Glutamatergic neuron (in vitro differentiated cells): ENCODE measurements around the gene KLF2. TPM values are rescaled to one million over a fixed set of nuclear protein-coding genes. Genes with fewer than 3 reads are reported as not detected.
"Not testable (repeated sequence)": the region's sequence is repeated elsewhere in the genome, so short reads cannot be mapped to it uniquely, and the experiment has no call there.

Experiments used
- DNase-seq: peaks from one replicate; pipeline ENCODE4 v3.0.0; 2022
- H3K27ac Mint-ChIP-seq: one replicate; pipeline ENCODE4 v1.8.0; 2020; ENCODE audit warnings: mild to moderate bottlenecking, mixed read lengths, inconsistent platforms; ENCODE audit not compliant: unreplicated experiment
- H3K27me3 Mint-ChIP-seq: one replicate; pipeline ENCODE4 v1.8.0; 2020; ENCODE audit warnings: mild to moderate bottlenecking, moderate library complexity, mixed read lengths, inconsistent platforms; ENCODE audit not compliant: unreplicated experiment
- H3K36me3 Mint-ChIP-seq: one replicate; pipeline ENCODE4 v1.8.0; 2020; ENCODE audit warnings: mild to moderate bottlenecking, mixed read lengths, inconsistent platforms; ENCODE audit not compliant: unreplicated experiment
- H3K4me1 Mint-ChIP-seq: one replicate; pipeline ENCODE4 v1.8.0; 2020; ENCODE audit warnings: mild to moderate bottlenecking, low read depth, mixed read lengths, inconsistent platforms; ENCODE audit not compliant: unreplicated experiment
- H3K4me3 Mint-ChIP-seq: one replicate; pipeline ENCODE4 v1.8.0; 2020; ENCODE audit warnings: mild to moderate bottlenecking, mixed read lengths, inconsistent platforms; ENCODE audit not compliant: unreplicated experiment
- H3K9me3 Mint-ChIP-seq: one replicate; pipeline ENCODE4 v1.8.0; 2020; ENCODE audit warnings: mild to moderate bottlenecking, moderate library complexity, mixed read lengths, inconsistent platforms; ENCODE audit not compliant: unreplicated experiment
- CTCF ChIP-seq: fragments of 200-600 bp; sonication (generic); IDR thresholded peaks from one replicate; pipeline ENCODE4 v1.5.0; 2021; ENCODE audit not compliant: partially characterized antibody, unreplicated experiment
- total RNA-seq: library from RNA; stranded (reverse); fragmentation: NEBNext Ultra II Directional; extraction: Animal tissue kit (Norgen Biotek cat#: 25700); gene quantifications from one replicate; pipeline ENCODE4 v1.2.1, GENCODE V29; 2021; ENCODE audit not compliant: unreplicated experiment

The KLF2 gene
- total RNA-seq, 1 donor from 2014 or later: not detected

- no peak for TF ChIP-seq CTCF
- DNase-seq: no peak
- peaks cover 3% of the 10 kb centered on the region for H3K27me3 Mint-ChIP-seq
- no peak overlapping the region for H3K4me3 Mint-ChIP-seq
- H3K4me1 Mint-ChIP-seq: no peaks in the 10 kb centered on the region
- no peaks in the 10 kb centered on the region for H3K9me3 Mint-ChIP-seq
- no peaks in the 10 kb centered on the region for H3K36me3 Mint-ChIP-seq
- no peak overlapping the region for H3K27ac Mint-ChIP-seq
Observed at GRCh38 chr19:16298334-16298733, 26.3 kb upstream of the KLF2 start.

- H3K36me3 Mint-ChIP-seq: no peaks in the 10 kb centered on the region
- TF ChIP-seq CTCF: no peak
- DNase-seq: no peak
- no peaks in the 10 kb centered on the region for H3K27me3 Mint-ChIP-seq
- H3K4me3 Mint-ChIP-seq: no peak overlapping the region
- H3K27ac Mint-ChIP-seq: no peak overlapping the region
- no peaks in the 10 kb centered on the region for H3K9me3 Mint-ChIP-seq
- no peaks in the 10 kb centered on the region for H3K4me1 Mint-ChIP-seq
Observed at GRCh38 chr19:16301999-16302694, 22.5 kb upstream of the KLF2 start.

GRCh38 chr19:16303755-16304154 is 20.9 kb upstream of the KLF2 start:
- no peak overlapping the region for H3K4me3 Mint-ChIP-seq
- H3K4me1 Mint-ChIP-seq: no peaks in the 10 kb centered on the region
- no peak for TF ChIP-seq CTCF
- H3K9me3 Mint-ChIP-seq: peaks cover 2% of the 10 kb centered on the region
- no peaks in the 10 kb centered on the region for H3K36me3 Mint-ChIP-seq
- DNase-seq: no peak
- H3K27me3 Mint-ChIP-seq: no peaks in the 10 kb centered on the region
- H3K27ac Mint-ChIP-seq: no peak overlapping the region

- not testable (repeated sequence) for H3K9me3 Mint-ChIP-seq, H3K27me3 Mint-ChIP-seq, H3K4me3 Mint-ChIP-seq, DNase-seq, H3K4me1 Mint-ChIP-seq, H3K27ac Mint-ChIP-seq, H3K36me3 Mint-ChIP-seq
Observed at GRCh38 chr19:16304511-16304910, 20.1 kb upstream of the KLF2 start.

- not testable (repeated sequence) for H3K27me3 Mint-ChIP-seq, H3K4me1 Mint-ChIP-seq, H3K36me3 Mint-ChIP-seq, H3K9me3 Mint-ChIP-seq, DNase-seq, H3K4me3 Mint-ChIP-seq, H3K27ac Mint-ChIP-seq
Observed at GRCh38 chr19:16305060-16305459, 19.6 kb upstream of the KLF2 start.

GRCh38 chr19:16306728-16307402 is 17.8 kb upstream of the KLF2 start:
- Mint-ChIP-seq H3K4me3 (no peak overlapping the region), H3K36me3 (no peaks in the 10 kb centered on the region), H3K4me1 (no peaks in the 10 kb centered on the region), H3K27ac (no peak overlapping the region), H3K9me3 (peaks cover 2% of the 10 kb centered on the region), H3K27me3 (no peaks in the 10 kb centered on the region)
- no peak for DNase-seq
- no peak for TF ChIP-seq CTCF
